HEK293 (cell line): ENCODE results near the gene TNFRSF14.

Experiments used
- GLI4 ChIP-seq: fragments of 450-650 bp; formaldehyde crosslinking; IDR thresholded peaks from 2 replicates; pipeline ENCODE4 v1.5.1; 2016; ENCODE audit warnings: missing biosample characterization, missing genetic modification characterization
- KLF1 ChIP-seq: fragments of 450-650 bp; formaldehyde crosslinking; IDR thresholded peaks from 2 replicates; pipeline ENCODE4 v1.5.1; 2016; ENCODE audit warnings: missing biosample characterization, missing genetic modification characterization
- SETDB1 ChIP-seq: IDR thresholded peaks from one replicate; pipeline ENCODE4 v1.6.1; 2017; ENCODE audit warnings: mild to moderate bottlenecking, low read length, moderate library complexity, mixed read lengths; ENCODE audit not compliant: insufficient read length
- SP3 ChIP-seq: fragments of 450-650 bp; formaldehyde crosslinking; IDR thresholded peaks from 2 replicates; pipeline ENCODE4 v1.5.1; 2016; ENCODE audit warnings: missing biosample characterization, missing genetic modification characterization
- ZBTB17 ChIP-seq: fragments of 450-650 bp; formaldehyde crosslinking; IDR thresholded peaks from 2 replicates; pipeline ENCODE4 v1.5.1; 2016; ENCODE audit warnings: missing biosample characterization, missing genetic modification characterization
- ZBTB20 ChIP-seq: fragments of 450-650 bp; formaldehyde crosslinking; IDR thresholded peaks from 2 replicates; pipeline ENCODE4 v1.5.1; 2016; ENCODE audit warnings: missing biosample characterization, missing genetic modification characterization
- ZBTB48 ChIP-seq: fragments of 450-650 bp; formaldehyde crosslinking; IDR thresholded peaks from 2 replicates; pipeline ENCODE4 v1.5.1; 2016; ENCODE audit warnings: missing biosample characterization, missing genetic modification characterization
- ZNF138 ChIP-seq: fragments of 450-650 bp; formaldehyde crosslinking; IDR thresholded peaks from 2 replicates; pipeline ENCODE4 v1.5.1; 2016; ENCODE audit warnings: missing biosample characterization, missing genetic modification characterization, borderline replicate concordance
- ZNF157 ChIP-seq: fragments of 450-650 bp; formaldehyde crosslinking; IDR thresholded peaks from 2 replicates; pipeline ENCODE4 v1.5.1; 2016; ENCODE audit warnings: missing biosample characterization, missing genetic modification characterization
- ZNF169 ChIP-seq: fragments of 450-650 bp; formaldehyde crosslinking; IDR thresholded peaks from 2 replicates; pipeline ENCODE4 v1.5.1; 2016; ENCODE audit warnings: missing biosample characterization, missing genetic modification characterization
- ZNF175 ChIP-seq: fragments of 450-650 bp; formaldehyde crosslinking; IDR thresholded peaks from 2 replicates; pipeline ENCODE4 v1.5.1; 2016; ENCODE audit warnings: missing biosample characterization, missing genetic modification characterization
- ZNF2 ChIP-seq: fragments of 450-650 bp; formaldehyde crosslinking; IDR thresholded peaks from 2 replicates; pipeline ENCODE4 v1.5.1; 2016; ENCODE audit warnings: missing biosample characterization, missing genetic modification characterization
- ZNF202 ChIP-seq: fragments of 450-650 bp; formaldehyde crosslinking; IDR thresholded peaks from 2 replicates; pipeline ENCODE4 v1.5.1; 2016; ENCODE audit warnings: missing biosample characterization, missing genetic modification characterization, borderline replicate concordance
- ZNF398 ChIP-seq: fragments of 450-650 bp; formaldehyde crosslinking; IDR thresholded peaks from 2 replicates; pipeline ENCODE4 v1.5.1; 2017; ENCODE audit warnings: missing biosample characterization, missing genetic modification characterization
- ZNF416 ChIP-seq: fragments of 450-650 bp; formaldehyde crosslinking; IDR thresholded peaks from 2 replicates; pipeline ENCODE4 v1.5.1; 2016; ENCODE audit warnings: missing biosample characterization, missing genetic modification characterization
- ZNF513 ChIP-seq: fragments of 450-650 bp; IDR thresholded peaks from 2 replicates; pipeline ENCODE4 v1.5.1; 2018; ENCODE audit warnings: missing biosample characterization, missing genetic modification characterization
- ZNF555 ChIP-seq: fragments of 450-650 bp; formaldehyde crosslinking; conservative IDR thresholded peaks from 2 replicates; pipeline ENCODE4 v1.5.1; 2017; ENCODE audit warnings: missing biosample characterization, mild to moderate bottlenecking, missing genetic modification characterization, inconsistent platforms
- ZNF639 ChIP-seq: fragments of 450-650 bp; formaldehyde crosslinking; IDR thresholded peaks from 2 replicates; pipeline ENCODE4 v1.5.1; 2016; ENCODE audit warnings: missing biosample characterization, missing genetic modification characterization
- ZNF645 ChIP-seq: fragments of 450-650 bp; formaldehyde crosslinking; IDR thresholded peaks from 2 replicates; pipeline ENCODE4; 2016; ENCODE audit warnings: missing biosample characterization, missing genetic modification characterization
- ZNF658 ChIP-seq: fragments of 450-650 bp; formaldehyde crosslinking; IDR thresholded peaks from 2 replicates; pipeline ENCODE4; 2016; ENCODE audit warnings: missing biosample characterization, missing genetic modification characterization
- ZNF701 ChIP-seq: fragments of 450-650 bp; formaldehyde crosslinking; IDR thresholded peaks from 2 replicates; pipeline ENCODE4 v1.5.1; 2016; ENCODE audit warnings: missing biosample characterization, missing genetic modification characterization
- ZNF704 ChIP-seq: fragments of 450-650 bp; formaldehyde crosslinking; IDR thresholded peaks from 2 replicates; pipeline ENCODE4 v1.5.1; 2016; ENCODE audit warnings: missing biosample characterization, missing genetic modification characterization
- ZNF776 ChIP-seq: fragments of 450-650 bp; formaldehyde crosslinking; IDR thresholded peaks from 2 replicates; pipeline ENCODE4 v1.5.0; 2017; ENCODE audit warnings: missing biosample characterization, missing genetic modification characterization, borderline replicate concordance
- ZNF777 ChIP-seq: fragments of 450-650 bp; formaldehyde crosslinking; IDR thresholded peaks from 2 replicates; pipeline ENCODE4 v1.5.1; 2017; ENCODE audit warnings: missing biosample characterization, missing genetic modification characterization, borderline replicate concordance
- ZNF843 ChIP-seq: fragments of 450-650 bp; formaldehyde crosslinking; IDR thresholded peaks from 2 replicates; pipeline ENCODE4 v1.5.1; 2016; ENCODE audit warnings: missing biosample characterization, missing genetic modification characterization
- TF ChIP-seq, protein P1 (sequence below): fragments of 450-650 bp; formaldehyde crosslinking; IDR thresholded peaks from 2 replicates; pipeline ENCODE4 v1.5.1; 2016; ENCODE audit warnings: missing biosample characterization, missing genetic modification characterization
- TF ChIP-seq, protein P2 (sequence below): fragments of 450-650 bp; formaldehyde crosslinking; IDR thresholded peaks from 2 replicates; pipeline ENCODE4 v1.5.1; 2016; ENCODE audit warnings: missing biosample characterization, missing genetic modification characterization

Gene TNFRSF14

DNA sequence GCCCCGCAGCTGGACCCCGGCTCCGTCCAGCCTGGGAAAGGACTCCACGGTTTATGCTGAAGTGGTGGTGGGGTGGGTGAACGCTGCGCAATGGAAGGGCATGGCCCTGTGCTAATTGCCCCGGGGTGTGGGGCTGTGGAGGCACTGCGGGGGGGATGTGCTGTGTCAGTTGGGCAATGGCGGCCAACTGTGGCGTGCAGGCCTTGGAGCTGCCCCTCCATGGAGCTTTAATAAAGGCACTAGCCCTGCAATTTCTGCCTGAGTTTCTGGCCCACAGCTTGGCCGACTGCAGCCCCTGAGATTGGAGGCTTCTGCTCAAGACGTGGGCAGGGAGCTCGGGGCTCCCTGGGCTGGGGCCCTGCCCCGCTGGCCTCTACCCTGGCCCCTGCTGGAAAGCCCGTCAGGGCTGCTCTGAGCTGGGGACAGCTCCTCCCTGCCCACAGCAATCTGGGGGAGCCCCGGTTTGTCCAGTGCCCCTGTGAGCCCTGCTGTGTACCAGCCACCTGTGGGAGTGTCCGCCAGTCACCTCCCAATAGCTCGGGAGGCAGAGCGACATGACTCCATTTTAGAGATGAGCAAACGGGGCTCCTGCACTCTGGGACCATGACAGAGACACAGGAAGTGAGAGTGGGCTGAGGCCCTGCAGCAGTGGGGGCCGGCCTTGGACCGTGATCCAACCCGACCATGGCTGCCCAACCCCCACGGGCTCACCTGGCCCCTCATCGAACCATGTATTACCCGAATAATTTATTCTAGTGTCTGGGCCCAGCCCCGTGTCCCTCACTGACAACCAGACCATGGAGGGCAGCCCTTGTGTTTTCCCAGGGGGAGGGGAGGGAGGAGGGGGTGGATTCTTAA lies 8.7 kb upstream of the TNFRSF14 start (continued):
- TF ChIP-seq ZNF416 (tag by site-specific recombination) = no peak
- no peak for TF ChIP-seq ZNF202 (tag by site-specific recombination)
- TF ChIP-seq ZNF639 (tag by site-specific recombination) = no peak; the same call in 1 of the 2 replicates
- TF ChIP-seq ZNF645 (tag by site-specific recombination) = no peak; the same call in 1 of the 2 replicates
- no peak for TF ChIP-seq ZNF175 (tag by site-specific recombination)
- TF ChIP-seq ZBTB48 (tag by site-specific recombination) = no peak
- TF ChIP-seq KLF1 = peak; percentile 18; the same call in 1 of the 2 replicates
- TF ChIP-seq ZNF138 (tag by site-specific recombination) = no peak
- peak; percentile 67 for TF ChIP-seq ZNF398
- TF ChIP-seq ZNF843 = no peak
- no peak for TF ChIP-seq ZNF658 (tag by site-specific recombination)
- no peak; the same call in 1 of the 2 replicates for TF ChIP-seq ZBTB17 (tag by site-specific recombination)
- TF ChIP-seq ZNF704 (tag by site-specific recombination) = no peak
- TF ChIP-seq ZNF513 (tag by site-specific recombination) = no peak
- TF ChIP-seq ZBTB20 = no peak; the same call in none of the 2 replicates
- no peak for TF ChIP-seq SETDB1
- TF ChIP-seq, protein P1, sequence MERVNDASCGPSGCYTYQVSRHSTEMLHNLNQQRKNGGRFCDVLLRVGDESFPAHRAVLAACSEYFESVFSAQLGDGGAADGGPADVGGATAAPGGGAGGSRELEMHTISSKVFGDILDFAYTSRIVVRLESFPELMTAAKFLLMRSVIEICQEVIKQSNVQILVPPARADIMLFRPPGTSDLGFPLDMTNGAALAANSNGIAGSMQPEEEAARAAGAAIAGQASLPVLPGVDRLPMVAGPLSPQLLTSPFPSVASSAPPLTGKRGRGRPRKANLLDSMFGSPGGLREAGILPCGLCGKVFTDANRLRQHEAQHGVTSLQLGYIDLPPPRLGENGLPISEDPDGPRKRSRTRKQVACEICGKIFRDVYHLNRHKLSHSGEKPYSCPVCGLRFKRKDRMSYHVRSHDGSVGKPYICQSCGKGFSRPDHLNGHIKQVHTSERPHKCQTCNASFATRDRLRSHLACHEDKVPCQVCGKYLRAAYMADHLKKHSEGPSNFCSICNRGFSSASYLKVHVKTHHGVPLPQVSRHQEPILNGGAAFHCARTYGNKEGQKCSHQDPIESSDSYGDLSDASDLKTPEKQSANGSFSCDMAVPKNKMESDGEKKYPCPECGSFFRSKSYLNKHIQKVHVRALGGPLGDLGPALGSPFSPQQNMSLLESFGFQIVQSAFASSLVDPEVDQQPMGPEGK (tag by site-specific recombination) = peak; percentile 59; the same call in 1 of the 2 replicates
- TF ChIP-seq ZNF2 (tag by site-specific recombination) = no peak
- no peak for TF ChIP-seq ZNF555 (tag by site-specific recombination)
- no peak for TF ChIP-seq GLI4
- TF ChIP-seq, protein P2, sequence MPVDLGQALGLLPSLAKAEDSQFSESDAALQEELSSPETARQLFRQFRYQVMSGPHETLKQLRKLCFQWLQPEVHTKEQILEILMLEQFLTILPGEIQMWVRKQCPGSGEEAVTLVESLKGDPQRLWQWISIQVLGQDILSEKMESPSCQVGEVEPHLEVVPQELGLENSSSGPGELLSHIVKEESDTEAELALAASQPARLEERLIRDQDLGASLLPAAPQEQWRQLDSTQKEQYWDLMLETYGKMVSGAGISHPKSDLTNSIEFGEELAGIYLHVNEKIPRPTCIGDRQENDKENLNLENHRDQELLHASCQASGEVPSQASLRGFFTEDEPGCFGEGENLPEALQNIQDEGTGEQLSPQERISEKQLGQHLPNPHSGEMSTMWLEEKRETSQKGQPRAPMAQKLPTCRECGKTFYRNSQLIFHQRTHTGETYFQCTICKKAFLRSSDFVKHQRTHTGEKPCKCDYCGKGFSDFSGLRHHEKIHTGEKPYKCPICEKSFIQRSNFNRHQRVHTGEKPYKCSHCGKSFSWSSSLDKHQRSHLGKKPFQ (tag by site-specific recombination) = 0 out of 2 replicates have a peak, but pooled peaks have one; percentile 35
- TF ChIP-seq SP3 (tag by site-specific recombination) = no peak
- no peak for TF ChIP-seq ZNF157 (tag by site-specific recombination)
- TF ChIP-seq ZNF776 (tag by site-specific recombination) = no peak
- no peak for TF ChIP-seq ZNF701
- no peak for TF ChIP-seq ZNF169 (tag by site-specific recombination)
- TF ChIP-seq ZNF777 (tag by site-specific recombination) = no peak
